ENCODE data around the gene EIPR1. TPM values are rescaled to one million over a fixed set of nuclear protein-coding genes. Genes with fewer than 3 reads are reported as not detected.

Gene EIPR1
- total RNA-seq, 2 experiments from 2014 or later = 31.0 to 34.6 TPM

DNA sequence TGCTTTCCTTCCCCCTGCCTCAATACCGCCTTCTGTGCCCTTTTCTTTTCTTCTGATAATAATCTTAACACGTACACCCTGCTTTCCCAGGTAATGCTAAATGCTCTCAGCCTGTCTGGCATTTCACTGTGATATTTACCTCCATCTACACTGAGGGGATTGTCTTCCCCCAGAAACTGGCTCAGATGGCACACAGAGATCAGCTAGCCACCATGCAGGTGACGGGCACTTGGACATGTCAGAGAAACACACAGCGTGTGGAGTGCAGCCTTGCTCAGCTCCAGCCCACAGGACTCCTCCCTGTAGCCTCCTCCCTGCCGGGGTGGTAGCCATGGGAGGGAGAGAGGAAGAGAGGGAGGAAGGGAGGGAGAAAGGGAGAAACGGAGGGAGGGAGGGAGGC is 131.2 kb downstream of the EIPR1 start:
- POLR2A ChIA-PET = no interaction called here
- Mint-ChIP-seq H3K4me3 (no peak overlapping the region), H3K4me1 (peaks cover 20% of the 10 kb centered on the region), H3K27ac (no peak overlapping the region), H3K9me3 (peaks cover 5% of the 10 kb centered on the region), H3K36me3 (peaks cover 44% of the 10 kb centered on the region), H3K27me3 (no peaks in the 10 kb centered on the region)
- ATAC-seq (ENCODE audit: low read depth) (no peak), DNase-seq (no peak)

DNA sequence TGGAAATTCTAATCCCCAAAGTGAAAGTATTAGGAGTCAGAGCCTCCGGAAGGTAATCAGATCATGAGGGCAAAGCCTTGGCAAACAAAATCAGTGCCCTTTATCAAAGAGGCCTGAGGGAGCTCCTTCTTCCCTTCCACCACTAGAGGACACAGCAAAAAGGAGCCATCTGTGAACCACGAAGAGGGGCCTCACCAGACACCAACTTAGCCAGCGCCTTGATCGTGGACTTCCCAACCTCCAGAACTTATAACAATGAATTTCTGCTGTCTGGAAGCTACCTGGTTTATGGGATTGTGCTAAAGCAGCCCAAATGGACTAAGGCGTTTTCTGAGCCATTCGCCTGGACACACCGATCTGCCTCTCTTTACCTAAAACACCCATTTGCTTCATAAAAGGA is 133.1 kb downstream of the EIPR1 start:
- Mint-ChIP-seq H3K36me3 (peaks cover 32% of the 10 kb centered on the region), H3K27me3 (no peaks in the 10 kb centered on the region), H3K4me1 (peaks cover 20% of the 10 kb centered on the region), H3K4me3 (no peak overlapping the region), H3K9me3 (peaks cover 2% of the 10 kb centered on the region), H3K27ac (no peak overlapping the region)
- POLR2A ChIA-PET = no interaction called here
- DNase-seq (no peak), ATAC-seq (ENCODE audit: low read depth) (no peak)

DNA sequence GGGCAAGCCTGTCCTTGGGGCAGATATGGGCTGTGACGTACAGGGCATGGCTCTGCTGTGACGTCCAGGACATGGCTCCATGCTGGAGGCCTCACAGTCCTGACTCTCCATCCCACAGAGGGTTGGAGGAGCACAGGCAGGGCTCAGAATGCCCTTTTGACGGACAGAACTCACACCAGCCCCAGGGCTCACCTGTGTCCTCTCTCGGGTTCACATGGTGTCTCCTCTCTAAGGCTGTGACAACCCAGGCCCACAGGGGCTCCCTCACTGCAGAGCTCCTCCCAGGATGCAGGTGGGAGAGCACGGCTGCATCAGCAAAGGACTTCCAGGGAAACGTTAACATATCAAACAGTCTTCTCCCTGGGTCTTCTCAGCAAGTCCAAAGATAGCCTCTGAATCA is 133.8 kb downstream of the EIPR1 start:
- DNase-seq (no peak), ATAC-seq (ENCODE audit: low read depth) (no peak)
- no peak overlapping the region for H3K27ac Mint-ChIP-seq
- H3K4me1 Mint-ChIP-seq = peaks cover 20% of the 10 kb centered on the region
- peaks cover 25% of the 10 kb centered on the region for H3K36me3 Mint-ChIP-seq
- no peak overlapping the region for H3K4me3 Mint-ChIP-seq
- H3K27me3 Mint-ChIP-seq = no peaks in the 10 kb centered on the region
- H3K9me3 Mint-ChIP-seq = no peaks in the 10 kb centered on the region
- POLR2A ChIA-PET = no interaction called here

DNA sequence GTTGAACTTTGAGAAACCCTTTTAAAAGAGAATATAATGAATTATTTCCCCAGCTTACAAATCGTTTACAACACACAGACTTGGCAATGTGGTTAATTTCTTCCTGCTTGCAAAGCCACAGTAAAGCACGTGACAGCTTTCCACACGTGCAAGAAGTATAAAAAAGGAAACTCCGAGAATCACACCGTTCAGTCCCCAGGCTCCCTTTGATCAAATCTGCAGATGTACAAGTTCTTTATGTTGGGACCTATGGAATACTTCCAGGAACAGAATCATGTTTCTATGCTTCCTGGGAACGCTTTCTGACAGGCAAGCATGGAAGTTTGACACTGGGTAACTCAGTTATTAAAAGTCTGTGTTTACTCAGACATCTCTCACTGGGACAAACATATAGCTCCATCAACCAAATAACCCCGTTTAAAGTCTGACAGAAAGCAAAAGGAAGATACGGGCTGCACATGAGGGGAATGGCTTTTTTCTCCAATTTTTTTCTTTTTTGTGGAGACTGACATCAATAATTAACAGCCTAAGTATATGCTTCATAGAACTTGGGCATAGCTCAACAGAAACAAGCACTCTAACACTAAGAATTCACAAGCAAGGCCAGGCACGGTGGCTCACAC is 134.8 kb downstream of the EIPR1 start:
- no peak for DNase-seq
- no peak overlapping the region for H3K27ac Mint-ChIP-seq
- peaks cover 27% of the 10 kb centered on the region for H3K4me1 Mint-ChIP-seq
- no peaks in the 10 kb centered on the region for H3K9me3 Mint-ChIP-seq
- POLR2A ChIA-PET = interaction anchor here (0.8 kb wide), 1 partner anchor 10 kb away, joined by 3 read pairs; no protein-coding TSS in a partner anchor
- peak overlapping the region; percentile 9 for H3K4me3 Mint-ChIP-seq
- H3K36me3 Mint-ChIP-seq = peaks cover 22% of the 10 kb centered on the region
- no peaks in the 10 kb centered on the region for H3K27me3 Mint-ChIP-seq
- no peak for ATAC-seq (ENCODE audit: low read depth)

DNA sequence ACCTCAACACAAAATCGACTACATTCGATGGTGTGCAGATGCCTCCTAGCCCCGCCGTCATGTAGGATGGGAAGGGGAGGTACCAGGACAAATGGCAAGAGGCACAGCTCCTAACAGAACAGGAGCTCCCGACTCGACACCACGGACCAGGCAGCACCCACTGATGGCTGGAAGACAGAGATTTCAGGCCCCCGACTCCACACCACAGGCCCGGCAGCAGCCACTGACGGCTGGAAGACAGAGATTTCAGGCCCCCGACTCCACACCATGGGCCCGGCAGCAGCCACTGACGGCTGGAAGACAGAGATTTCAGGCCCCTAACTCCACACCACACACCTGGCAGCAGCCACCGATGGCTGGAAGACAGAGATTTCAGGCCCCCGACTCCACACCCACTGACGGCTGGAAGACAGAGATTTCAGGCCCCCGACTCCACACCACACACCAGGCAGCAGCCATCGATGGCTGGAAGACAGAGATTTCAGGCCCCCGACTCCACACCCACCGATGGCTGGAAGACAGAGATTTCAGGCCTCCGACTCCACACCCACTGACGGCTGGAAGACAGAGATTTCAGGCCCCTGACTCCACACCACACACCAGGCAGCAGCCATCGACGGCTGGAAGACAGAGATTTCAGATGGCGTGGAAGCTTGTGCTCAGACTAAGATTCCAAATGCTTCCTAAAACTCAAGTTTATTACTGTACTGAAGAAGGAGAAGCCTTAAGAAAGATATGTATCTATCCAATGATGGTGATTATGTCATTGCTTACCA is 135.5 kb downstream of the EIPR1 start:
- H3K4me1 Mint-ChIP-seq = peaks cover 26% of the 10 kb centered on the region
- POLR2A ChIA-PET = no interaction called here
- H3K36me3 Mint-ChIP-seq = peaks cover 22% of the 10 kb centered on the region
- ATAC-seq (ENCODE audit: low read depth) (no peak), DNase-seq (no peak)
- no peaks in the 10 kb centered on the region for H3K27me3 Mint-ChIP-seq
- no peak overlapping the region for H3K27ac Mint-ChIP-seq
- peak overlapping the region; percentile 9 for H3K4me3 Mint-ChIP-seq
- H3K9me3 Mint-ChIP-seq = no peaks in the 10 kb centered on the region

DNA sequence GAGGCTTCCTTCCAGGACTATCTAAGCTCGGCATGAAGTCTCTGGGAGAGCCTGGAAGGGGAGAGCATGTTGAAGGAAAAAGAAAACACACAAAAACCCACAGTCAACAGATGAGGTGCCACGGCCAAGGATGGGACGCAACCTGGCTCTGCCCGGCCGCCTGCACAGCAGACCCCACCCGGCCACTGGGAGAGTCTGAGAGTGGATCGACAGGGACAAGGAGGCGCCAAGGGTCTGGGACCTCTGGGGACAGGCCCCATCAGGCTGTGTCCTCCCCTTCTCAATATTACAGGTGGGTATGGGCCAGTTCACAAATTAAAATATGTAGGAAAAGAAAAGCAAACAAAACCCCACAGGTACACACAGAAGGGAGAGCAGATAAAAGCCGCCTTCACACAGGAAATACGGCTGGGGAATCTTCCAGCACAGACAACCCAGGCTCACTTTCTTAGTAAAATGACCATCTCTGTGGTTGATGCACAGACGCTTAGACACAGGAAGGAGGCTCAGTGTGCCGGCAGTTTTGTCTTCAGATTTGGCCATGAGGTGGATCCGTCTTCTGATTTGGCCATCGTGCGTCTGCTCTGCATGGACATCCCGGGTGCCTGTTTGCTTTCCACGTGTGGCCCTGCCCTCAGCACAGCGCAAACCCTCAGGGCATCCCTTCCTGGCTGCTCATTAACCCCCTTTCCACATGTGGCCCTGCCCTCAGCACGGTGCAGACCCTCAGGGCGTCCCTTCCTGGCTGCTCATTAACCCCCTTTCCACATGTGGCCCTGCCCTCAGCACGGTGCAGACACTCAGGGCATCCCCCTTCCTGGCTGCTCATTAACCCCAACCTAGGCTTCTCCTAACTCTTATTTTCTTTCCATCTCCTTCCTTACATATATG is 138.4 kb downstream of the EIPR1 start:
- Mint-ChIP-seq H3K4me3 (no peak overlapping the region), H3K9me3 (no peaks in the 10 kb centered on the region), H3K27ac (no peak overlapping the region), H3K27me3 (no peaks in the 10 kb centered on the region), H3K4me1 (peaks cover 34% of the 10 kb centered on the region), H3K36me3 (peaks cover 17% of the 10 kb centered on the region)
- ATAC-seq (ENCODE audit: low read depth) (peak; percentile 94), DNase-seq (no peak)
- POLR2A ChIA-PET = no interaction called here

DNA sequence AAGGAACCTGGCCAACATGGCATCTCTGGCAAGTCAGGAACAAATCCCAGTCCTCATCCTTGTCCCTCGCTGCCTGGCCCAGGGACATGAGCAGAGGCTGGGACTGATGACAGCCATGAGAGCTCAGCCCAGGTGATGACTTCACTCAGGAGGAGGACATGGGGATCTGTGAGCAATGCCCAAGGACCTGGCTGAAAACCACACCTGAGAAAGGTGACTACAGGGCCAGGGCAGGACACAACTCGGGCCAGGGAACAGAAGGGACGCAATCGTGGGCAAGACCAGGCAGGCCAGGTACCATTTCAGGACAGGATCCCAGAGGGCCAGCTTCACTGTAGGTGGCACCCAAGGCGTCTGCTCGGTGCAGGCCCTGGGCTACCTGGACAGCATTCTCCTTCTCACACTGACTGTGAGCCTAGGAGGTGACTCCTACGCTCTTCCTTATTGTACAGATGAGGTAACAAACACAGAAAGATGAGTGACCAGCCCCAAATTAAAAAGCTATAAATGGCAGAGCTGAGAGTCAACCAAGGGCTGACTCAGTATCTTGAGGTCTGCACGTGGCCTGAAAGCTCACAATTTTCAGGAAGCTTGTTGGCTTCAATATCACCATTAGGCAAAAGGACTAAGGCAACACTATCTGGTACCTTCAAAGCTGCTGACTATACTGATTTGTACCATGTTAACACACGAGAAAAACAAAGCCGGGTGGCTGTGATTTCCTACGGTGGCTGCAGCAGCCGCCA is 141.1 kb downstream of the EIPR1 start:
- Mint-ChIP-seq H3K4me3 (no peak overlapping the region), H3K4me1 (peaks cover 24% of the 10 kb centered on the region), H3K27ac (peak overlapping the region; percentile 35), H3K36me3 (peaks cover 29% of the 10 kb centered on the region), H3K27me3 (no peaks in the 10 kb centered on the region), H3K9me3 (no peaks in the 10 kb centered on the region)
- DNase-seq (no peak), ATAC-seq (ENCODE audit: low read depth) (no peak)
- POLR2A ChIA-PET = no interaction called here

DNA sequence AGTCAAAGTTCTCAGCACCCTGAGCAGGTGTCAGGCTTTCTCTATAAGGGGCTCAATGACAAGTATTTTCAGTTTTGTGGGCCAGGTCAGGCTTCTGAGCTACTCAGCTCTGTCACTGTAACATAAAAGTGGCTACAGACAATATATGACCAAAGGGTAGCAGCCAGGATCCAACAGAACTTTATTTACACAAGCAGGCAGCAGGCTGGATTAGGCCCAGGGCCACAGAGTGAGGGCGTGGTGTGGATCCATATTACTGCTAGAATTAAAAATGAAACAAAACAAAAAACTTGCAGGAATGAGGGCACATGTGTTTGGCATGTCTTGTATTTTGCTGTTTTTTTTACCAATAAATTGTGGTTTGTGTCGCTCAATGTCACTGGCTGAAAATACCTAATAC is 143.7 kb downstream of the EIPR1 start:
- H3K4me1 Mint-ChIP-seq = peaks cover 24% of the 10 kb centered on the region
- H3K27ac Mint-ChIP-seq = no peak overlapping the region
- H3K36me3 Mint-ChIP-seq = peaks cover 36% of the 10 kb centered on the region
- no peak overlapping the region for H3K4me3 Mint-ChIP-seq
- DNase-seq (no peak), ATAC-seq (ENCODE audit: low read depth) (no peak)
- H3K9me3 Mint-ChIP-seq = peaks cover 6% of the 10 kb centered on the region
- no peaks in the 10 kb centered on the region for H3K27me3 Mint-ChIP-seq
- POLR2A ChIA-PET = no interaction called here

DNA sequence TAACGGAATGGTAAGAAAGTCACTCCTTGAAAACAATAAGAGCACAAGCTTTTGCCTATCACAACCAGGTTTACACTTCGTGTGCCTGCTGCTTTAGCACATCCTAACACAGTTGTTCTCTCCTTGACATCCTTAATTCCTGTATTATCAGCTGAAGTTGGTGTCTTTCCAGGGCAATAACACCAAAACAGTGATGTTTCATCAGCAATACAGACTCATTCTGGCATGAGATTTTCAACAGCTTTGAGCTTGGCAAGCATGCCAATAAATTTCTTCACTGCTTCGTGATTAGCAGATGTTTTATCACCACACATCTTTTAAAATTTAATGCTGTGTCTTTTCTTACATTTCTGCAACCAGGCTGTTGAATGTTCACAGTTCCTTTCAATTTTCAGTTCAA is 148.4 kb downstream of the EIPR1 start:
- Mint-ChIP-seq H3K4me1 (peaks cover 10% of the 10 kb centered on the region), H3K4me3 (no peak overlapping the region), H3K9me3 (peaks cover 18% of the 10 kb centered on the region), H3K36me3 (peaks cover 44% of the 10 kb centered on the region), H3K27me3 (no peaks in the 10 kb centered on the region), H3K27ac (no peak overlapping the region)
- DNase-seq = no peak
- POLR2A ChIA-PET = no interaction called here
- no peak for ATAC-seq (ENCODE audit: low read depth)

DNA sequence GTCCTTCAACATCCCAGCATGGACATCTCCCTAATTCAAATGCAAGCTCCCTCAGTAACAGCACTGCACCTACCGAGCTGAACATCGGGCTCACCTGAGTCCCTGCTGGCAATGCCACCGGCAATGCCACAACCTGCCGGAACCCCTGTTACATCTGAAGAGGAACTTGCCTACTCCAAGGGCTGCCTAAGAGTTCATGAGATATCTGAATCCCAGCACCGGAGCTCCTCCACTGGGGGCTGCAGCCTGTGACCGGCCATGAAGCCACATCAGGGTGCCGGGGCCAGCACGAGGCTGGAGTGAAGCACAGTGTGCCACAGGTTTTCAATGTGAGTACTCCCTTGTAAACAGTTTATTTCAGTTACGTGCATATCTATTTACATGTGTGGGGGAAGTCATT is 152.9 kb downstream of the EIPR1 start:
- peaks cover 37% of the 10 kb centered on the region for H3K36me3 Mint-ChIP-seq

DNA sequence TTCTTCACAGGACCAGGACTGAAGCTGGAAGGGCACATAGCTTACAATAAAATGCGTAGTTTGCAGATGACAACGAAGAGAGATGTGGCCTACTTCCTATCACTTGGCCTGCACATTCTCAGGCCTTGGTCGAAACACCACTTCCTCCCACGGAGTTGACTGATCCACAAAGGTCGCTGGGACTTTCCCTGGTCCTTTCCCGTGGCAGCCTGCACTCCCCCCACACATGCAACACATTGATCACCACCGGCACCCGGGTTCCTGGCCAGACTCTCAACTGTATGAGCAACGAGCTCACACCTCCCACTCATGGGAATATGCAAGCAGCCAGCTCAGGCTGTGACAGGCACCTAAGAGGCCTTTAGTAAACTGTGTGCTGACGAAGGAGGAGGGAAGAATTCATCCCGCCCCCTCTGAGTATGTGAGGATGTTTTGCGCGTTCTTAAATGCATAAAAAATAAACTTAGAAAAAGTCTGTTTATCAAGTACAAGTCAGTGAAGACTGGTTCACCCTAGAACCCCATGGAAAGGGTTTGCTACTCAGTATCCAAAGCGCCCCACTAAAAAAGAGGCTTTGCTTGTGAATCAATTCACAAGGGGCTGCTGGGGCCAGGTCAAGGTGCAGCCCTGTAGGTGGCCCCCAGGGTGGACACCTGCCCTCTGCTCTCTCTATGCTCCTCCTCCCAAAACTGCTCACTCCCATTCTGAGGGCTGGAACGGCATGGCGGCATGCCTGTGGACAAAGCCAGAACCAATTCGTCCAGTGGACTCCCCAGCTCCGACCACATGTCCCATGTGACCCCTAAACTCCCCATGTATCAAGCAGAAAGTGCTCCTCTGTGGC is 154.3 kb downstream of the EIPR1 start:
- peak overlapping the region; percentile 41 for H3K4me3 Mint-ChIP-seq
- H3K27me3 Mint-ChIP-seq = no peaks in the 10 kb centered on the region
- peak; percentile 52 for DNase-seq
- peak overlapping the region; percentile 88 for H3K27ac Mint-ChIP-seq
- peaks cover 30% of the 10 kb centered on the region for H3K4me1 Mint-ChIP-seq
- H3K36me3 Mint-ChIP-seq = peaks cover 30% of the 10 kb centered on the region
- H3K9me3 Mint-ChIP-seq = peaks cover 19% of the 10 kb centered on the region
- POLR2A ChIA-PET = no interaction called here
- peak; percentile 82 for ATAC-seq (ENCODE audit: low read depth)

More for the DNA sequence above, 152.9 kb downstream of the EIPR1 start:
- ATAC-seq (ENCODE audit: low read depth) (no peak), DNase-seq (no peak)
- peaks cover 30% of the 10 kb centered on the region for H3K4me1 Mint-ChIP-seq
- no peaks in the 10 kb centered on the region for H3K27me3 Mint-ChIP-seq
- H3K27ac Mint-ChIP-seq = peak overlapping the region; percentile 69
- H3K4me3 Mint-ChIP-seq = no peak overlapping the region
- H3K9me3 Mint-ChIP-seq = peaks cover 24% of the 10 kb centered on the region
- POLR2A ChIA-PET = no interaction called here

DNA sequence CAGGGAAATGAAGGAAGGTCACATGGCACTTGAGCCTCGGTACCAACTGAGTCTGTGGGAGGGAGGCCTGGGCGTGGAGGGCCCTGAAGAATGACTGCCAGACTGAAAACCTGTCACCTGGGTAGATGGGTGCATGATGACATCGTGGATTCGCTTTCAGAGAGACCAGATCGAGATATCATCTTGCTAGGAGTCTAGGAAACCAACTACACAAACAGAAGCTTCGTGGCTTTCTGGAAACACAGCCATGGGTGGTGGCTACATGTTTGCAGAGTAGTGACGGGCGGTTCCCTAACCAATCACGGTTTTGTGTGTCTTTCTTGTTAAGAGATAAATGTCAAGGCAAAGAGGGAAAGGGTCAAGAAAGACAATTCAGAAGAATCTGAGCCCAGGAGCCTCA is 155.0 kb downstream of the EIPR1 start:
- peaks cover 26% of the 10 kb centered on the region for H3K36me3 Mint-ChIP-seq

More for the DNA sequence above, 155.0 kb downstream of the EIPR1 start:
- ATAC-seq (ENCODE audit: low read depth) (peak; percentile 72), DNase-seq (no peak)
- Mint-ChIP-seq H3K27ac (peak overlapping the region; percentile 72), H3K9me3 (peaks cover 16% of the 10 kb centered on the region), H3K27me3 (no peaks in the 10 kb centered on the region), H3K4me1 (peaks cover 33% of the 10 kb centered on the region), H3K4me3 (peak overlapping the region; percentile 10)
- POLR2A ChIA-PET = no interaction called here

Data from activated naive CD8-positive, alpha-beta T cell treated with anti-CD3 and anti-CD28 coated beads, Interleukin-2, amount 10 ng/mL, durations not matched to agents 7 days and 5 days (primary cell).